Kidney epithelial cell (primary cell): Measurements from ENCODE around the gene STK32B. TPM values are rescaled to one million over a fixed set of nuclear protein-coding genes. Genes with fewer than 3 reads are reported as not detected.

Experiments used
- DNase-seq: peaks from one replicate; pipeline ENCODE4 v3.0.0-alpha.2; 2010; ENCODE audit warnings: low read depth
- H3K27me3 ChIP-seq: 2 replicates; pipeline ENCODE4 v1.6.0; 2011; ENCODE audit warnings: low read length; ENCODE audit not compliant: control insufficient read depth, insufficient read depth
- H3K36me3 ChIP-seq: 2 replicates; pipeline ENCODE4 v1.5.1; 2011; ENCODE audit warnings: low read length; ENCODE audit not compliant: control insufficient read depth, insufficient read depth
- H3K4me3 ChIP-seq: 2 replicates; pipeline ENCODE4 v1.5.1; 2011; ENCODE audit warnings: low read depth, mild to moderate bottlenecking, control low read depth, low read length
- total RNA-seq: library from RNA; depleted of rRNA; stranded (reverse); fragments of >200 nt; gene quantifications from 2 replicates; pipeline ENCODE4 v1.2.3, GENCODE V29; 2015
- TF ChIP-seq, protein P1 (sequence below): IDR thresholded peaks from 2 replicates; pipeline ENCODE4 v1.5.1; 2011; ENCODE audit warnings: mild to moderate bottlenecking, moderate library complexity, low read length, control low read depth, inconsistent platforms; ENCODE audit not compliant: insufficient read depth, poor library complexity, severe bottlenecking

STK32B gene
- total RNA-seq, 1 donor from 2014 or later, result 3.6 TPM

DNA sequence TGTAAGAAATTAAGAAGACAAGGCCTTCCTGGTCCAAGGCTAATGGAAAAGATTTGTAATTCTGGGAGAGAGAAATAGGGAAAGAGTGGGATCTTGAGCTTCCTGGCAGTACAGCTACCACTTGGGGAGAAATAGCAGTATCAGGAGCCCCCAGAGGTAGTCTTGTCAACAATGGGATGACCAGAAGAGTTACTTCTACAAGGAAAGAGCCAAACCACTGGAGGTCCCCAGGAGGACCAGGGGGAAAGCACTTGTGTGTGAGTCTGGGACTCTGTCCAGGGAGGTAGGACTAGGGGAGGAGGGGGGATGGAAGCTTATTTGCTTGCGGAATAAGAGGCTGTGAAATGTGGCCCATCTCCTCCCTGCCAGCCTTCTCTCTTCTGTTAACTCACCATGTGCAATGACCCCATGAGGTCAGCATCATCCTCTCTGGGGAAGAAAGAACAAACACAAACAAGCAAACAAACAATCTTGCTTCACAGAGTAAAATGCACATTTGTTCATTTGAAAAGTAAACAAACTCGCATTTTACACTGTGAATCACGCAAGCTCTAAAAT, 160.1 kb downstream of the STK32B start:
- Histone ChIP-seq H3K27me3 (no peaks in the 10 kb centered on the region), H3K36me3 (no peaks in the 10 kb centered on the region), H3K4me3 (no peak overlapping the region)
- TF ChIP-seq, protein P1, sequence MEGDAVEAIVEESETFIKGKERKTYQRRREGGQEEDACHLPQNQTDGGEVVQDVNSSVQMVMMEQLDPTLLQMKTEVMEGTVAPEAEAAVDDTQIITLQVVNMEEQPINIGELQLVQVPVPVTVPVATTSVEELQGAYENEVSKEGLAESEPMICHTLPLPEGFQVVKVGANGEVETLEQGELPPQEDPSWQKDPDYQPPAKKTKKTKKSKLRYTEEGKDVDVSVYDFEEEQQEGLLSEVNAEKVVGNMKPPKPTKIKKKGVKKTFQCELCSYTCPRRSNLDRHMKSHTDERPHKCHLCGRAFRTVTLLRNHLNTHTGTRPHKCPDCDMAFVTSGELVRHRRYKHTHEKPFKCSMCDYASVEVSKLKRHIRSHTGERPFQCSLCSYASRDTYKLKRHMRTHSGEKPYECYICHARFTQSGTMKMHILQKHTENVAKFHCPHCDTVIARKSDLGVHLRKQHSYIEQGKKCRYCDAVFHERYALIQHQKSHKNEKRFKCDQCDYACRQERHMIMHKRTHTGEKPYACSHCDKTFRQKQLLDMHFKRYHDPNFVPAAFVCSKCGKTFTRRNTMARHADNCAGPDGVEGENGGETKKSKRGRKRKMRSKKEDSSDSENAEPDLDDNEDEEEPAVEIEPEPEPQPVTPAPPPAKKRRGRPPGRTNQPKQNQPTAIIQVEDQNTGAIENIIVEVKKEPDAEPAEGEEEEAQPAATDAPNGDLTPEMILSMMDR, result no peak
- no peak for DNase-seq

DNA sequence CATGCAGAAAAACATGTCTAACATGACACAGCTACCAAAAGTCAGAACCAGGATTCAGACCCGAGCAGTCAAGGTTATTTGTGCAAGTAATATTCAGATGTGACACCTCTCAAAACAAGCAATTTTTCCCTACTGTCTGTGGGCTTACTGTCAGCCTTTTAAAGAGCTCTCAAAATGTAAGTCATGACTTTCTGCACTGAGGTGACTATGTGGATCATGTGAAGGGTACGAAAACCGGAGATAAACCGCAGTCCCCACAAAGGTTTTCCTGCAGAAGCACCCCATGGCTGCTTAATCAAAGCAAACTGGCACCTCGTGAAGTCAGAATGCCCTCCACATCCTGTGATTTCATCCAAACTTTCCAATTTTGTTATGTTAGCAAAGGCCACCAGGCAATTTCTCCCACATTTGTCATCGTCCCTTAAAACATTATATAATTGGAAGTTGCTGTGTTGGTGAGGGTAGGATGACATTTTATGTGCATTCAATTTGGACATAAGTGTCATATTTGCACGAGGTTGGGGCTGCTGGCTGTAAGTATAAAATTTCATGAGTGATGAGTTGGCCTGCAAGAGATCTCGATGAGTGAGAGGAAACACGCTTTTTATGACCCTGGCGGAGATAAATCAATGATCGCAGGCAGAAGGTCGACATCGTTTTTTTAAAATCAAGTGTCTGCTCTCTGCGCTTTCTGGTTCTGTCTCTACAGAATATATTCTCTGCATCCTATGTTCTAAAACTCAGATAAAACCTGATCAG, 161.2 kb downstream of the STK32B start:
- Histone ChIP-seq H3K4me3 (no peak overlapping the region), H3K27me3 (no peaks in the 10 kb centered on the region), H3K36me3 (no peaks in the 10 kb centered on the region)
- TF ChIP-seq, protein P1, result no peak
- no peak for DNase-seq

DNA sequence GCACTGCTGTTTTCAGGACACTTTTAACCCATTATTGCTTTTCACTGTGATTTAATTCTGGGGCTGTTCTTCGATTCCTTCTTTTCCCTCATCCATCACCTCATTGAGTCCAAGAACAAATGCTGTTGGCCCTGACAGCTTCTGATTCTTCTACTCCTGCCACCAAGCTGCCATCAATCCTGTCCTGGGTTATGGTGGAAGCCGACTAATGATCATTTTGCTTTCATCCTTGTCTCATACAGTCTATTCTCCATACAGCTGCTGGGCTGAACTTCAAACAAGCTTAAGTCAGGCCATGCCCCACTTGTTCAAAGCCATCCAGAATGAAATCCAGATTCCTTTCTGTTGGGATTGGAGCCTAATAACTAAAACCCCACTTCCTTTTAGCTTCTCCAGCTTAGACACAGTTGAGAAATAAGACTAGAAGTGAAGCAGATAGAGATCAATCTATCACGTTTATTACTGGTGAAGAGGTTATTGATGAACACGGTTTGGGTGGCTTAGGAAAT, 161.9 kb downstream of the STK32B start:
- TF ChIP-seq, protein P1, result no peak
- H3K36me3 ChIP-seq, result no peaks in the 10 kb centered on the region
- DNase-seq, result no peak
- H3K4me3 ChIP-seq, result no peak overlapping the region
- no peaks in the 10 kb centered on the region for H3K27me3 ChIP-seq

DNA sequence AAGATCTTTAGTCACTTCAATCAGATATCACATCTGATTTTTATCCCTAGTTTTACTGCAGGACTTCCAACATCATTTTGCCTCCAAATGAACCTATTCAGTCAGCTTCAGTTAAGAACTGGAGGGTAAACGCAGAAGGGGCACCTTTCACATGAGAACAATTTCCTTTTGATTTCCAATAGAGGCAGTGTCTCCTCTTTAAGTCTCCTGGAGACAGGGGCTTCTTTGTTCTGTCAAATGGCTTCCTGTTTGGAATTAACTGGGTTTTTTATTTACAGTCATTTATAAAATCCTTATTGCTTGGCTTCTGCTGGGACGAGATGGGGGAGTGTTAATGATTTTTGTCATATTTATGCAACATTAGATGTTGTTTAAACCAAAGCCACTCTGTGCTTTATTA, 164.0 kb downstream of the STK32B start:
- TF ChIP-seq, protein P1, result no peak
- no peak overlapping the region for H3K4me3 ChIP-seq
- H3K36me3 ChIP-seq, result no peaks in the 10 kb centered on the region
- no peaks in the 10 kb centered on the region for H3K27me3 ChIP-seq
- DNase-seq, result no peak

DNA sequence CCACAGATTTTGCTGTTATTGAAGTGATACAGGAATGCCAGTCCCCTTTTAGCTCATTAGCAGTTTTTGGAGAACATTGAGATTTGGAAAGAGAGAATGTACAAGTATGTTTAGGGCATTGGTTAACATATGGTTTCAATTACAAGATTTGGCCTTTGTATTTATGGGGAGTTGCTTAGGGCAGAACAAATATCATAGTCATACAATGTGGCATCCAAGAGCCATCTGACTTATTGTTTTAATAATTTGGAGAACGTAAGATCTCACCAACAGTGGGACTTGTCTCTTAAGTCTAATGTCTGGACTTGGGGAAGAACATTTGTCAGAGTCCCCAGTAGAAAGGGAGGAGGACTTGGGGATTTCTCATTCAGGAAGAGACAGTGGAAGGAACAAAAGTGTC, 166.1 kb downstream of the STK32B start:
- TF ChIP-seq, protein P1, result no peak
- DNase-seq, result no peak
- Histone ChIP-seq H3K4me3 (no peak overlapping the region), H3K27me3 (no peaks in the 10 kb centered on the region), H3K36me3 (no peaks in the 10 kb centered on the region)
